GM19099 (cell line): ENCODE data around the gene TCEAL9.

Experiments used
- POLR2A ChIP-seq: IDR thresholded peaks from 3 replicates; pipeline ENCODE4 v1.6.1; 2011; ENCODE audit warnings: low read depth; ENCODE audit not compliant: insufficient read length; ENCODE audit errors: extremely low read depth

The TCEAL9 gene

GRCh38 chrX:103356130-103356798 is at the start of gene TCEAL9:
Gene TCEAL9 (plus strand): TSS chrX:103356506. CDS start chrX:103357685, 1,179 bp downstream.
- TF ChIP-seq POLR2A, result no peak

- TF ChIP-seq POLR2A, result no peak
Observed at GRCh38 chrX:103309860-103310554, 46.3 kb upstream of the TCEAL9 start.

- no peak for TF ChIP-seq POLR2A
Observed at GRCh38 chrX:103310555-103311398, 45.5 kb upstream of the TCEAL9 start, which contains the start of gene BEX2. Gene BEX2 (minus strand): TSS chrX:103310990. CDS start chrX:103309976, 1,014 bp downstream.

- no peak for TF ChIP-seq POLR2A
Observed at GRCh38 chrX:103311399-103311780, 44.9 kb upstream of the TCEAL9 start.

- TF ChIP-seq POLR2A, result no peak
Observed at GRCh38 chrX:103329991-103330390, 26.3 kb upstream of the TCEAL9 start, which contains the start of gene TCEAL7. Gene TCEAL7 (plus strand): TSS chrX:103330239. CDS start chrX:103331404, 1,165 bp downstream.

- no peak for TF ChIP-seq POLR2A
Observed at GRCh38 chrX:103330681-103331288, 25.5 kb upstream of the TCEAL9 start.

- TF ChIP-seq POLR2A, result no peak
Observed at GRCh38 chrX:103338663-103339062, 17.6 kb upstream of the TCEAL9 start.

- no peak for TF ChIP-seq POLR2A
Observed at GRCh38 chrX:103343105-103343504, 13.2 kb upstream of the TCEAL9 start.

GRCh38 chrX:103344606-103345005 is 11.7 kb upstream of the TCEAL9 start:
- TF ChIP-seq POLR2A, result no peak

- TF ChIP-seq POLR2A, result no peak
Observed at GRCh38 chrX:103347682-103348397, 8.5 kb upstream of the TCEAL9 start.

GRCh38 chrX:103356858-103357257 is 552 bp downstream of the TCEAL9 start:
- TF ChIP-seq POLR2A, result no peak

- TF ChIP-seq POLR2A, result no peak
Observed at GRCh38 chrX:103357871-103358270, 1.6 kb downstream of the TCEAL9 start.

- no peak for TF ChIP-seq POLR2A
Observed at GRCh38 chrX:103360092-103360491, 3.8 kb downstream of the TCEAL9 start.

GRCh38 chrX:103360916-103361315 is 4.6 kb downstream of the TCEAL9 start:
- TF ChIP-seq POLR2A, result no peak
